ENCODE measurements around the gene KCNJ9.
A peak's percentile ranks its signal among the peaks of the same experiment; 100 is the strongest.

The KCNJ9 gene

DNA sequence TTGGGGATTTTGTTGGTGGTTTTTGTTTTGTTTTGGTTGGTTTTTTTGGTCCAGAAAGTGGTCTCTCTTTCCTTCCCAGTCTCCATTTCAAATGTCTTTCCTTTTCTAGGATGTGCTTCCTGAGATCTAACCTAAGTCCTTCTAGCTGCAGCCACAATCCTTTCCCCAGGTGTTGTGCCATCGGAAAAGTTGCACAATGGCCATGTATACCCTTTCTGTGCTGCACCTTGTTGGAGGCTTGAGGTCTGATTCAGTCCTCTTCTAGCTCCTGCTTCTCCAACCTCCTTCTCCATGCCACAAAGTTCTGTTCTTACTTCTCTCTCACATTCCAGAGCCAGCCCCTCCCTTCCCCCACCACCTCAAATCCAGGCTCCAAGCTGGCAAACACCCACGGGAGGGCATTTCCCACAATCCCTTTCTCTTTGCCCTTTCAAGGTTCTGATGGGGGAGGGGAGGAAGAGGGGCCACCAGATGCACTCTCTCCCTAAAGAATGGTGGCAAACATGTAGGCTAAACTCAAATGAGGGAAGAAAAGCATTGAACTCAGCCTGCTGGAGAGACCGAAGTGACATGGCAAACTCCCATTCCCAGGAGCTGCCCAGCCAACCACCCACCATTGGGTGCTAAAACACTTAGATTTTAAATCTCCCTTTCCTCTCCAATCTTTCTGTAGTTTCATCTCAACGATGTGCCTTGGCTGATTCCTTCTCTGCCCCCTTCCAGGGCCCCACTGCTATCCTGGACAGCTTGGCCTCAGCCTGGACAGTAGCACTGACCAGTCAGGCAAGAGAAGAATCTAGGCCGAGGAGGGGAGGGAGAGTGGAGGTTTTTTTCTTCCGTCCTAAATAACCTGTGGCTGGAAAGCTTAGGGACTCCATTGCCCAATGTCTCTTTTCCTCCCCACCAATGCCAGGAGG is 14.3 kb upstream of the KCNJ9 start:
- no peak for DNase-seq

DNA sequence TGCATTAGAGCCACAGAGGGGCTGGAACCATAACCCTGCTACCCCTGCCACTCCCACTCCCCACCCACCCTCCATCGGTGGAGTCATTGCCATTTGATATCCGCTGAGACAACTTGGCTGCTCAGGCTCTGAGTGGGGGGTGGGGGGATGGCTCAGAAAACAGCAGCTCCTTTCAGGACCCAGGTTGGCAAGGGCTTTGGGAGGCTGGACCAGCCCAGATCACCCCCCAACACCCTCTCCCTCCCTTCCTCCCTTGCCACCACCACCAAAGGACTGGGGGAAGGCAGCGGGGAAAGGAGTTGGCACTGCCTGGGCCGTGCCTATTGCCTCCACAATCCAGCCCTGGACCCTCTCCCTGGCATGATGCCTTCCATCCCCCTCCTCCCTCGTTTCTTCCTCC is 13.1 kb upstream of the KCNJ9 start:
- no peak for DNase-seq

DNA sequence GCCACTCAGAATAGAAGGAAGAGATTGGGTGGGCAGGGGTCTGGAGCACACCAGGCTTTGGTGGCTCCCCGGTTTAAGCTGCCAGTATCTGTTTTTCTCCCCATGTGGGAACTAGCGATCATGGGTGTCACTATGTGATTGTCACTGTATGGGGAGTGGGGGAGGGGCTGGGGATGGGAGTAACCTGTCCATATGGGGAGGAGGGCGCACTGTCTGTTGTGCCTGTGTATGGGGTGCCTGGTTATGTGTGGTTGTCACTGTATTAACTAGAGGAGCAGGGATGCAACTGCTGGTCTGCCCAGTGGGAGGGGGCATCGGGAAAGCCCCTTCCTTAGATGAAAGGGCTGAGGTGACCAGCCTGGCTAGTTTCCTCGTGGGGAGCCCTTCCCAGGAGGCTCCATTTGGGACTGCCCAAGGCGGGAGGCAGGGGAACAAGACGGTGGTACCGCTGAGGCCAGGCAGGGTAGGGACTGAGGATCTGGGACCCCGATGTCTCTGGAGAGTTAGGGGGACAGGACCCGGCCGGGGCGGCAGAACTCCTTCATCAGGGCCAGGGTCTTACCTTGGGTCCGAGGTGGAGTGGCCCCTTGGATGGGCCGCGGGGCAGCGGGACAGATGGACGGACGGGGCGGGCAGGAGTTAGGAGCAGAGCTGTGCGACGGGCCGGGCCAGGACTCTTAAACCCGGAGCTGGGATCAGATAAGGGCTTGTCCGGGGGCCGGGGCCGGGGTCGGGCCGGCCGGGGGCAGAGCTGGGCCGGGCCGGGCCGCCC is 11.7 kb upstream of the KCNJ9 start, which contains the start of gene KCNJ10:
TSS of gene KCNJ10 (minus strand) at position 701 of the 772 bp plus-strand sequence. CDS start 27,628 bp downstream, outside the sequence.
- DNase-seq = peak in 1 of 3 experiments; percentile 29

- peak; percentile 69 to 79 (median 78) for DNase-seq
These were observed 10.8 kb upstream of the KCNJ9 start for GRCh38 chr1:160070243-160071163.

GRCh38 chr1:160071289-160071688 is 10.0 kb upstream of the KCNJ9 start:
- no peak for DNase-seq

DNA sequence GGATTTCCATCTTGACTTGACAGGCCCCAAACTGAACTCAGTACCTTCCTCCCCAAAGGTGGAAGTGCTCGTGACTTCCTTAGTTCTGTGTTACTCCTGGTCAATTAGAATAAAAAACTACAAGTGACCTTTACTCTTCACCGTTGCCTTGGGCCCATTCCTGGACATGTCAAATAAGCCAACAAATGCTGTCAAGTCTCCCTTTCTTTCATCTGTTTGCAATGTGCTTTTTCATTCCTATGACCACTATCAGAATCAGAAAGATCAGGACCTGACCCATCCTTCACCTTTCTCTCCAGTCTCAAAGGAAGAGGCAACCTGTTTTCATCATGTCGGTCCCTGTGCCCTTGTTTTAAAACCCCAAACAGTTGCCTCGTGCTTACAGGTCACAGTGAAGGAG is 6.5 kb upstream of the KCNJ9 start:
- no peak for DNase-seq

GRCh38 chr1:160075836-160076235 is 5.5 kb upstream of the KCNJ9 start:
- DNase-seq = no peak

DNA sequence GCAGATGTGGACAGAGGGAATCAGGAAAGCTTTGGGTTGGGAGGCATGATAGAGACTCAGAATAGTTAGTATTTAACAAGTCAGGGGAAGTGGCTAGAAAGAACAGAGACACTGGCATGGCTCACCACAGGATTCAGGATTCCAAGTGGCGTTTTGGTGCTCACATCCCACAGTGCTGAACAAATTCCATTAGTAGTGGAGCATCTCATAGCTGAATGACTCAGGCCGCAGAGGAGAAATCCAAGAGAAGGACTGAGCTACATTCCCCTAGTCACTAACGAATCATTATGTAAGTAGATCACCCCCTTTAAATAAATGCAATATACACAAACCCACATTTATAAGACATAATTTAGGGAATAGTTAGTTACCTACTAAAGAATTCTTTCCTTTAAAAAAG is 5.0 kb upstream of the KCNJ9 start:
- DNase-seq = no peak

DNA sequence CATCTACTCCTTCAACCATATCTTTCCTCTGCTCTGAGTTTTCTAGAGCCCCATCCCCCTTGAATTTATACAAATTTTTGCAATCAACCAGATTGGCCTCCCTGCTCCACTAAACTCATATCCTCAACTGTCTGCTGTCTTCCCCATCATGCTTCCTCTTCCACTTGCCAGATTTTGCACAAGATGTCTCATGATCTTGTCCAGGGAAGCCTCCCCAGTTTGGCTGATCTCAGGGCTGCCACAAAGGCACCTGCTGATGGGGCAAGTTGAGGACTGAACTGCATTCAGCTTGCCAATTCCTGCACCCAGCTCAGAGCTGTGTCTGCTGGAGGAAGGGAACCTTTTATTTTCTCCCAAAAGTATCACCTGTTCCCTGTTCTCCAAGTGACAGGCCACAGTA is 3.9 kb upstream of the KCNJ9 start:
- DNase-seq = no peak

DNA sequence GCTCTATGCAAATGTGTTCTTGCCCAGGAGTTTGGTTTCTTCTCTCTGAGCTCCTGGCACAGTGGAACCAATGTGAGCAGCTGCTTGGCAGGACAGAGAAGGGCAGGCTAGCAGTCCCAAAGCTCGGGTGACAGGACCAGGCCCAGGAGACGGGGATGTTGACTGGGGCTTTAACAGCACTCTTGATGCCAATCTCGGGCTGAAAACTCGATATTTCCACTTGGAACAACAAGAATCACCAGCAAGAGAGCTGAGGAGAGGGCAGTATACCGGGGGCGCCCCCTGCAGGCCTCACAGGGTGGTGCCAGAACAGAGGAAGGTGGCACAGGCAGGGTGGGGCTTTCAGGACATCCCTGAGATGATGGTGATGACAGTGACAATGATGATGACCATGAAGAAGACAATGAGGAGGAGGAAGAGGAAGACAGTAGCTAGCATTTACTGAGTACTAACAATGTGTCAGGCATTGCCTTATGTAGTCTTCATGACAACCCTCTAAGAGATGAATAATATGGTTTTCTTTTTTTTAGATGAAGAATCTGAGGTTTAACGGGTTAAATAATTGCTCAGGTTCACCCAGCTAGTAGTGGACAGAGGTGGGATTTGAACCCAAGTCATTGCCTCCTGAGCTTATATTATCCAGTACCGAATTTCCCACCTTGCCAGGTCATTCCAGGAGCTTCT is 2.7 kb upstream of the KCNJ9 start:
- peak in 2 of 3 experiments; percentile 30 to 43 for DNase-seq

- no peak for DNase-seq
These were observed 1.9 kb upstream of the KCNJ9 start for GRCh38 chr1:160079448-160079847.

DNA sequence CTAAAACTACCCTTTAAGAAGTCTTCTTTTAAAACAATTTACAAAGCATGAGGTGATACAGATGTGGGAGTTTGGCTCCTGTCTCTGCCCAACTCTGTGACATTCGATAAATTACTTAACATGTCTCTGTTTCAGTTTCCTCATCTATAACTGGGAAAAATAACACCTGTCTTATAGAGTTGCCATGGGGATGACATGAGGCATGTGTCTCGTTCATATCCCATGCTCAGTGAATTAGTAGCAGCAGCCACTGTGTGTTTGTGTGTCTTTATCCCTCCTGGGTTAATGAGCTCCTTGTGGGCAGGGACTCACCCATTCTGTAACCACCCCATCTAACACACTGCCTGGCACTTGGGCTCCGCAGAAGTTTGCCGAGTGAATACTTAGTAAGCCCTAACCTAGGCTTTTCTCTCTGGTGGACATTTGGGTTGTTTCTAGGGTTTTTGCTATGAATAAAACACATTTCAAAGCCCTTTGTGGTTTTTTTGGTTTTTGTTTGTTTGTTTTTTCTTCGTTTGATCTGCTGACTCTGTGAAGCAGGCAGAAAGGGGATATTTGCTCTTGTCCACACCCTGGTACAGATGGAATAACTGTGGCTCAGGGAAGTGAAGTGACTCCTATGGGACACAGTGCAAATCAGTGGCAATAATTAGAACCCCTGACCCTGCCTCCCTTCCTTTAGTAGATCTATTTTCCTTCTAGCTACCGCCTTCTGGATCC is 797 bp upstream of the KCNJ9 start:
- DNase-seq = peak in 1 of 3 experiments; percentile 59

DNA sequence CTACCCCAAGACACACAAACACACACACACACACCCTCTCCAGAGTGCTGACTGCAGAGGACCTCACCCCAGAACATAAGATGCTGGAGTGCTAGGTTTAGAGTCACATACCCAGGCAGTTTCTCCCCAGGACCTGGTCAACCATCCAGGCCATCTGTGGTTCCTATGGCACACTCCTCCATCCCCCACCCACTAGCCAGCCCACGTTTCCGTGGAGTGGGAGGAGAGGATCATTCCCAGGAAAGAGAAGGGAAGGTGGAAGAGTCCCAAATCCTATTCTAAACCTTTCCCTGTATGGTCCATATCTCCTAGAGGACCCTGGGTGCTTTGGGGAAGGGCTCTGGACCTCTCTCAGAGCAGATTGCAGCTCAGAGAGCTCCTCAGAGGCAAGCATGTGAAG is 1.1 kb downstream of the KCNJ9 start:
- no peak for DNase-seq

- DNase-seq = no peak
These were observed 1.6 kb downstream of the KCNJ9 start for GRCh38 chr1:160082926-160083325.

- DNase-seq = peak in 1 of 3 experiments; percentile 93
These were observed 2.8 kb downstream of the KCNJ9 start for GRCh38 chr1:160083968-160084770.

GRCh38 chr1:160084771-160085321 is 3.5 kb downstream of the KCNJ9 start:
- no peak for DNase-seq

- peak; percentile 27 to 82 (median 59) for DNase-seq
These were observed 4.5 kb downstream of the KCNJ9 start for GRCh38 chr1:160085686-160086455.

- no peak for DNase-seq
These were observed 5.1 kb downstream of the KCNJ9 start for GRCh38 chr1:160086456-160086892.

DNA sequence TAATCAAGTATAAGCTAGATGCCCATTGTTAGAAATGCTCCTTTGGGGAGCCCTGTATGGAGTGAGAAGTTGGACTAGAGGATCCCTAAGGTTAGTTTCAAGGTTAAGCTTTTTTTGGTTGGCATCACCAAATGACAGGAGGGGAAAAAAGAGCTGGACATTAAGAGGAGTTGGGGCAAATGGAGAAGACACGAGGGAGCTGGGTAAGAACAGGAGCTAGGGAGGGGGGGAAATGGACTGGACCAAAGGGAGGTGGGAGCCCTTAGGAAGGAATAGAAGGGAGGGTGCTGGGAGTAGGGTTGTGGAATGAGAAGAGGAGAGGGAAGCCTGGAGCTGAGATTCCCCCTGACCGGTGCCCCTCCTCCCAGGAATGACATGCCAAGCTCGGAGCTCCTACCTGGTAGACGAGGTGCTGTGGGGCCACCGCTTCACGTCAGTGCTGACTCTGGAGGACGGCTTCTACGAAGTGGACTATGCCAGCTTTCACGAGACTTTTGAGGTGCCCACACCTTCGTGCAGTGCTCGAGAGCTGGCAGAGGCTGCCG is 5.9 kb downstream of the KCNJ9 start:
- DNase-seq = no peak
